Right ventricle myocardium superior (tissue), 1 donor: ENCODE data around the gene RUFY2. TPM values are rescaled to one million over a fixed set of nuclear protein-coding genes. Genes with fewer than 3 reads are reported as not detected.

Source experiments
- total RNA-seq: library from RNA; stranded (reverse); fragmentation: NEBNext Ultra II Directional; extraction: Animal tissue kit (Norgen Biotek cat#: 25700); gene quantifications from one replicate; pipeline ENCODE4 v1.2.1, GENCODE V29; 2021
- donor health status: DM: no; HTN: yes; CAD: no; lungs with severe emphysema.

The RUFY2 gene
- total RNA-seq, 1 donor from 2014 or later = 6.7 TPM

Other genes with a start within 250 kb of the RUFY2 start
- not detected for gene ATOH7, start 175.2 kb downstream of the RUFY2 start, total RNA-seq
- 122 TPM for gene HNRNPH3, start 75.2 kb downstream of the RUFY2 start, total RNA-seq
- 3.4 TPM for gene PBLD, start 74.3 kb downstream of the RUFY2 start, total RNA-seq
- gene DNA2, start 64.7 kb upstream of the RUFY2 start, total RNA-seq = 2.0 TPM
- gene SLC25A16, start 120.2 kb upstream of the RUFY2 start, total RNA-seq = 10.5 TPM
- 2.9 TPM for gene TET1, start 153.1 kb upstream of the RUFY2 start, total RNA-seq